ENCODE results near the gene KLRC1. TPM values are rescaled to one million over a fixed set of nuclear protein-coding genes. Genes with fewer than 3 reads are reported as not detected.

Gene KLRC1
- 0.39 TPM in 1 of 2 replicates, not detected in the other for total RNA-seq

GRCh38 chr12:10453156-10453555, at the start of gene KLRC1:
Gene KLRC1, minus strand, starts transcription at chr12:10453377. Its CDS starts 2,221 bp downstream, at chr12:10451156.

GRCh38 chr12:10435816-10436215, 17.4 kb downstream of the KLRC1 start, which contains the start of gene KLRC2:
Gene KLRC2, minus strand, starts transcription at chr12:10436010. Its CDS starts 24 bp downstream, at chr12:10435986.

GRCh38 chr12:10420334-10420733, 32.8 kb downstream of the KLRC1 start, which contains the start of gene KLRC3:
Gene KLRC3, minus strand, starts transcription at chr12:10420595. Its CDS starts 45 bp downstream, at chr12:10420550.

GRCh38 chr12:10409392-10409791, 43.8 kb downstream of the KLRC1 start, which contains the start of gene KLRC4:
Gene KLRC4, minus strand, starts transcription at chr12:10409757. Its CDS starts 182 bp downstream, at chr12:10409575.

Other genes with a start within 250 kb of the KLRC1 start
- gene GABARAPL1, start 240.5 kb downstream of the KLRC1 start, total RNA-seq: 66.9 and 115 TPM in 2 replicates
- gene KLRD1, start 145.5 kb downstream of the KLRC1 start, total RNA-seq: 0.43 and 1.6 TPM in 2 replicates
- 0.43 and 2.0 TPM in 2 replicates for gene KLRK1, start 63.3 kb downstream of the KLRC1 start, total RNA-seq
- 1.2 TPM in 1 of 2 replicates, not detected in the other for gene KLRC4, start 43.6 kb downstream of the KLRC1 start, total RNA-seq
- gene KLRC3, start 32.8 kb downstream of the KLRC1 start, total RNA-seq: 0.33 and 1.2 TPM in 2 replicates
- gene KLRC2, start 17.4 kb downstream of the KLRC1 start, total RNA-seq: 1.6 TPM in 1 of 2 replicates, not detected in the other
- gene EIF2S3B, start 52.5 kb upstream of the KLRC1 start, total RNA-seq: 1.2 and 8.7 TPM in 2 replicates
- 12.5 and 20.0 TPM in 2 replicates for gene MAGOHB, start 160.2 kb upstream of the KLRC1 start, total RNA-seq
- 22.0 and 31.2 TPM in 2 replicates for gene STYK1, start 220.7 kb upstream of the KLRC1 start, total RNA-seq